ENCODE results near the gene CES2.

Gene CES2

DNA sequence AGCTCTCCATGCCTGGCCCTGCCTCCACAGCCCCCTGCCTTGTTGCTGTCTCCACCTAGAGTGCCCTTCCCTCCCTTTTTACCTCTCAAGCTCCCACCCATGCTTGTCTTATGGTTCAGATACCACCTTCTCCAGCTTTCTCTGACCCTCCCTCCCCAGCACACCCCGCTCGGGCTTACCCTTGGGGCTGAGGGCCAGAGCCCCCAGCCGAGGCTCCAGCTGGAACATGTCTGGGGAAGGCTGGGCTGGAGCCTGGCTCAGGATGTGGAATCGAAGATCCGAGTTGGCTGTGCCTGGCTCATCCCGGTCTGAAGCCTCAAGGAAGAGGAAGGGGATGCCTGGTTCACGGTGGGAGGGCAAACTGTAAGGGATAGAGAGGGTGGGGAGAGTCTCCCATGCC, 20.3 kb upstream of the CES2 start:
- no peak overlapping the region for H3K4me2 ChIP-seq
- H2AFZ ChIP-seq (ENCODE audit: low read depth), result no peak overlapping the region
- no peak for TF ChIP-seq CTCF (conservative IDR thresholded peaks at IDR 0.05; ENCODE audit: low read depth, low read length)
- H3K79me2 ChIP-seq (ENCODE audit: insufficient read depth, low read depth), result no peaks in the 10 kb centered on the region
- H3K27me3 ChIP-seq (ENCODE audit: insufficient read depth, low read depth), result peaks cover 7% of the 10 kb centered on the region; the same call in 1 of the 2 replicates
- H3K36me3 ChIP-seq (ENCODE audit: insufficient read depth), result no peaks in the 10 kb centered on the region
- no peak overlapping the region for H3K9ac ChIP-seq
- no peak overlapping the region for H3K4me3 ChIP-seq (IDR thresholded peaks at IDR 0.05; ENCODE audit: insufficient read depth, low read depth, low read length)
- no peaks in the 10 kb centered on the region for H4K20me1 ChIP-seq (ENCODE audit: insufficient read depth)
- no peaks in the 10 kb centered on the region for H3K4me1 ChIP-seq (ENCODE audit: low read depth, poor library complexity, severe bottlenecking)
- no peak overlapping the region for H3K27ac ChIP-seq

GRCh38 chr16:66916518-66916917, 18.8 kb upstream of the CES2 start:
- TF ChIP-seq CTCF (conservative IDR thresholded peaks at IDR 0.05; ENCODE audit: low read depth, low read length), result no peak
- H4K20me1 ChIP-seq (ENCODE audit: insufficient read depth), result no peaks in the 10 kb centered on the region
- peaks cover 7% of the 10 kb centered on the region; the same call in 1 of the 2 replicates for H3K27me3 ChIP-seq (ENCODE audit: insufficient read depth, low read depth)
- H3K27ac ChIP-seq, result no peak overlapping the region
- no peaks in the 10 kb centered on the region for H3K4me1 ChIP-seq (ENCODE audit: low read depth, poor library complexity, severe bottlenecking)
- no peak overlapping the region for H3K4me2 ChIP-seq
- H2AFZ ChIP-seq (ENCODE audit: low read depth), result no peak overlapping the region
- H3K4me3 ChIP-seq (IDR thresholded peaks at IDR 0.05; ENCODE audit: insufficient read depth, low read depth, low read length), result no peak overlapping the region
- no peaks in the 10 kb centered on the region for H3K36me3 ChIP-seq (ENCODE audit: insufficient read depth)
- H3K79me2 ChIP-seq (ENCODE audit: insufficient read depth, low read depth), result no peaks in the 10 kb centered on the region
- no peak overlapping the region for H3K9ac ChIP-seq

DNA sequence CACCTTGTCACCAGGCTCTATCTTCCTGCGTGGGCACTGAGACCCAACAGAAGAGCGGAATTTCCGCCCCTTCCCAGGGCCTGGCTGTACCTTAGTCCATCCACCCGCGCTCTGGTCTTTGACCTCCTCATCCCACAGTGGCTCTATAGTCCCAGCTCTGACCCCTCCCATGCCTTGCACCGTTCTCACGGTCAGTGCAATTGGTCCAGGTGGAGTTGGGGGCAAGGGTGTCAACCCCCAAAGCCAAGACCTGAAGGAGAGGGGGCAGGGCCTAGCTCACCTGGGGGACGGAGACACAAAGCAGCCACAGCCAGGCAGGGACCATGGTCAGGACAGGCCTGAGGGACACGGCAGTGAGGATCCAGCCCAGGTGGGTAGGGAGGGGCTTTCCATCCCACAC, 17.6 kb upstream of the CES2 start:
- Histone ChIP-seq H3K4me2 (no peak overlapping the region), H3K79me2 (ENCODE audit: insufficient read depth, low read depth) (no peaks in the 10 kb centered on the region), H3K27me3 (ENCODE audit: insufficient read depth, low read depth) (peaks cover 10% of the 10 kb centered on the region; the same call in 1 of the 2 replicates), H4K20me1 (ENCODE audit: insufficient read depth) (no peaks in the 10 kb centered on the region), H3K36me3 (ENCODE audit: insufficient read depth) (no peaks in the 10 kb centered on the region), H3K4me1 (ENCODE audit: low read depth, poor library complexity, severe bottlenecking) (no peaks in the 10 kb centered on the region), H3K27ac (no peak overlapping the region), H2AFZ (ENCODE audit: low read depth) (no peak overlapping the region), H3K4me3 (IDR thresholded peaks at IDR 0.05; ENCODE audit: insufficient read depth, low read depth, low read length) (no peak overlapping the region), H3K9ac (no peak overlapping the region)
- no peak for TF ChIP-seq CTCF (conservative IDR thresholded peaks at IDR 0.05; ENCODE audit: low read depth, low read length)

GRCh38 chr16:66918355-66918754, 17.0 kb upstream of the CES2 start:
- Histone ChIP-seq H3K36me3 (ENCODE audit: insufficient read depth) (no peaks in the 10 kb centered on the region), H3K27ac (no peak overlapping the region), H3K27me3 (ENCODE audit: insufficient read depth, low read depth) (peaks cover 10% of the 10 kb centered on the region; the same call in 1 of the 2 replicates), H4K20me1 (ENCODE audit: insufficient read depth) (no peaks in the 10 kb centered on the region), H3K4me1 (ENCODE audit: low read depth, poor library complexity, severe bottlenecking) (no peaks in the 10 kb centered on the region), H3K79me2 (ENCODE audit: insufficient read depth, low read depth) (no peaks in the 10 kb centered on the region), H3K4me3 (IDR thresholded peaks at IDR 0.05; ENCODE audit: insufficient read depth, low read depth, low read length) (no peak overlapping the region), H3K9ac (no peak overlapping the region), H3K4me2 (no peak overlapping the region), H2AFZ (ENCODE audit: low read depth) (no peak overlapping the region)
- no peak for TF ChIP-seq CTCF (conservative IDR thresholded peaks at IDR 0.05; ENCODE audit: low read depth, low read length)

Measured in KMS-11 (cell line).